SK-N-SH (cell line): ENCODE measurements around the gene FAIM2. TPM values are rescaled to one million over a fixed set of nuclear protein-coding genes. Genes with fewer than 3 reads are reported as not detected.

Source experiments
- CTCF ChIA-PET: fragments of 300-600, 350-600 bp; formaldehyde crosslinking; extraction: SDS; loops from one replicate; lab custom pipeline; 2021; lab: Yijun Ruan, JAX
- POLR2A ChIA-PET: fragments of 350-600 bp; sonication (Branson Sonifier 250); formaldehyde crosslinking; extraction: SDS; loops from one replicate; lab custom pipeline; 2020; ENCODE audit warnings: antibody characterized with exemption, inconsistent platforms; lab: Yijun Ruan, JAX
- DNase-seq: peaks from one replicate; pipeline ENCODE4 v3.0.0; 2012
- H2AFZ ChIP-seq: fragments of 200-600 bp; sonication (generic); 2 replicates; pipeline ENCODE4 v1.8.1; 2016; ENCODE audit warnings: antibody characterized with exemption, mild to moderate bottlenecking, low read depth
- H3F3A ChIP-seq: fragments of 200-600 bp; sonication (generic); replicated peaks from 2 replicates; pipeline ENCODE3; 2016; ENCODE audit warnings: antibody characterized with exemption, mild to moderate bottlenecking; ENCODE audit not compliant: insufficient read depth
- H3K27ac ChIP-seq, 2 experiments: fragments of 200-500 bp in 1 of 2; fragments of 200-600 bp in 1 of 2; sonication (Bioruptor generic) in 1 of 2; sonication (generic), shearing (Covaris generic) in 1 of 2; 2 replicates each; pipeline versions ENCODE4 v1.5.1 to v1.6.1; 2014 to 2016; ENCODE audit warnings: low read depth in 2 of 2, inconsistent platforms in 1 of 2, low read length in 1 of 2, mild to moderate bottlenecking in 1 of 2, mixed read lengths in 1 of 2
- H3K27me3 ChIP-seq: fragments of 200-600 bp; sonication (generic), shearing (Covaris generic); 2 replicates; pipeline ENCODE4 v1.6.1; 2016; ENCODE audit warnings: mixed run types; ENCODE audit not compliant: insufficient read depth
- H3K36me3 ChIP-seq, 2 experiments: fragments of 200-500 bp in 1 of 2; fragments of 200-600 bp in 1 of 2; sonication (Bioruptor generic) in 1 of 2; sonication (generic) in 1 of 2; replicated peaks in 1 of 2; 2 replicates each; pipeline versions ENCODE3 to v1.5.1; 2014 to 2016; ENCODE audit warnings: low read length in 1 of 2, mild to moderate bottlenecking in 1 of 2; ENCODE audit not compliant: insufficient read depth in 2 of 2, control insufficient read depth in 1 of 2
- H3K4me1 ChIP-seq, 2 experiments: fragments of 200-500 bp in 1 of 2; fragments of 200-600 bp in 1 of 2; sonication (Bioruptor generic) in 1 of 2; sonication (generic), shearing (Covaris generic) in 1 of 2; 2 replicates each; pipeline versions ENCODE4 v1.5.1 to v1.6.1; 2014 to 2016; ENCODE audit warnings: low read depth in 1 of 2, low read length in 1 of 2, mixed run types in 1 of 2; ENCODE audit not compliant: insufficient read depth in 2 of 2, control insufficient read depth in 1 of 2
- H3K4me2 ChIP-seq: fragments of 200-600 bp; sonication (generic), shearing (Covaris generic); 2 replicates; pipeline ENCODE4 v1.6.1; 2017; ENCODE audit warnings: mixed run types
- H3K4me3 ChIP-seq, 2 experiments: fragments of 200-500 bp in 1 of 2; fragments of 200-600 bp in 1 of 2; sonication (Bioruptor generic) in 1 of 2; sonication (generic), shearing (Covaris generic) in 1 of 2; 2 replicates each; pipeline versions ENCODE4 v1.5.1 to v1.8.1; 2014 to 2016; ENCODE audit warnings: low read depth in 2 of 2, inconsistent platforms in 1 of 2, low read length in 1 of 2, mild to moderate bottlenecking in 1 of 2, mixed read lengths in 1 of 2, moderate library complexity in 1 of 2
- H3K79me2 ChIP-seq: fragments of 200-600 bp; sonication (generic); 2 replicates; pipeline ENCODE4 v1.8.1; 2017; ENCODE audit warnings: mild to moderate bottlenecking; ENCODE audit not compliant: insufficient read depth
- H3K9ac ChIP-seq: fragments of 200-600 bp; sonication (generic); 2 replicates; pipeline ENCODE4 v1.6.1; 2017; ENCODE audit warnings: mixed run types
- H3K9me2 ChIP-seq: fragments of 200-600 bp; sonication (generic); 2 replicates; pipeline ENCODE4 v1.6.1; 2017; ENCODE audit warnings: mixed run types
- H3K9me3 ChIP-seq: fragments of 200-600 bp; sonication (generic); 2 replicates; pipeline ENCODE4 v1.6.1; 2017; ENCODE audit warnings: mixed run types, mild to moderate bottlenecking, moderate library complexity
- H4K20me1 ChIP-seq: fragments of 200-600 bp; sonication (generic); 2 replicates; pipeline ENCODE4 v1.6.1; 2017; ENCODE audit warnings: mild to moderate bottlenecking, mixed run types; ENCODE audit not compliant: insufficient read depth
- ELF1 ChIP-seq: IDR thresholded peaks from 2 replicates; pipeline ENCODE4 v1.4.0; 2012
- EP300 ChIP-seq, 2 experiments: IDR thresholded peaks; 2 replicates each; pipeline versions ENCODE4 v1.4.0 to v1.6.1; 2012; ENCODE audit warnings: borderline replicate concordance in 1 of 2, low read depth in 1 of 2, low read length in 1 of 2
- EZH2phosphoT487 ChIP-seq: fragments of 200-600 bp; sonication (generic); IDR thresholded peaks from 2 replicates; pipeline ENCODE4 v1.6.1; 2017; ENCODE audit warnings: low read depth, mixed run types, mild to moderate bottlenecking, antibody characterized with exemption, moderate library complexity, borderline replicate concordance
- FOXJ3 ChIP-seq: sonication (generic); formaldehyde crosslinking; IDR thresholded peaks from 2 replicates; pipeline ENCODE4 v1.5.1; 2020; ENCODE audit warnings: mild to moderate bottlenecking, missing genetic modification reagents
- GATA2 ChIP-seq: sonication (generic); formaldehyde crosslinking; IDR thresholded peaks from 2 replicates; pipeline ENCODE4 v1.5.0; 2020; ENCODE audit warnings: mild to moderate bottlenecking, missing genetic modification reagents
- IRF3 ChIP-seq: fragments of 150-350 bp; IDR thresholded peaks from 2 replicates; pipeline ENCODE4 v1.6.1; 2016; ENCODE audit warnings: mild to moderate bottlenecking, low read depth, low read length
- NFIC ChIP-seq: IDR thresholded peaks from 2 replicates; pipeline ENCODE4 v1.4.0; 2012; ENCODE audit warnings: borderline replicate concordance
- POLR2AphosphoS5 ChIP-seq: IDR thresholded peaks from 2 replicates; pipeline ENCODE4 v1.6.1; 2012; ENCODE audit warnings: low read depth, low read length
- RXRA ChIP-seq: IDR thresholded peaks from 2 replicates; pipeline ENCODE4 v1.4.0; 2012; ENCODE audit warnings: low read depth, mild to moderate bottlenecking, borderline replicate concordance
- SIN3A ChIP-seq: IDR thresholded peaks from 2 replicates; pipeline ENCODE4 v1.6.1; 2012; ENCODE audit warnings: low read depth, mild to moderate bottlenecking, low read length, moderate library complexity, borderline replicate concordance
- SMC3 ChIP-seq: IDR thresholded peaks from 2 replicates; pipeline ENCODE4 v1.6.1; 2012; ENCODE audit warnings: low read depth, low read length, improper control_type of control experiment
- TCF12 ChIP-seq: IDR thresholded peaks from 2 replicates; pipeline ENCODE4 v1.4.0; 2012
- USF2 ChIP-seq: fragments of 150-350 bp; IDR thresholded peaks from 2 replicates; pipeline ENCODE4 v1.6.1; 2017; ENCODE audit warnings: antibody characterized with exemption, low read length, low read depth, borderline replicate concordance
- YY1 ChIP-seq: IDR thresholded peaks from 2 replicates; pipeline ENCODE4 v1.4.0; 2012; ENCODE audit warnings: low read depth, mild to moderate bottlenecking
- ZBTB33 ChIP-seq: IDR thresholded peaks from 2 replicates; pipeline ENCODE4 v1.4.0; 2012; ENCODE audit warnings: low read depth, borderline replicate concordance
- WGBS: methylation state at CpG from one replicate; pipeline ENCODE4 v1.1.6; 2017; ENCODE audit warnings: low lambda C conversion rate; 5-methylcytosine and 5-hydroxymethylcytosine counted together
- polyA plus RNA-seq, 3 experiments: library from polyadenylated mRNA; depleted of rRNA; stranded (reverse); fragments of >200 nt; gene quantifications; 2 replicates each; pipeline ENCODE4 v1.2.3, GENCODE V29; 2012
- TF ChIP-seq, protein P1 (sequence below): IDR thresholded peaks from 2 replicates; pipeline ENCODE4 v1.4.0; 2012; ENCODE audit warnings: low read depth, borderline replicate concordance

The FAIM2 gene
- polyA plus RNA-seq, 1 of the 3 experiments (the other 2 are of a cell fraction) = 11.3 TPM

- H3K79me2 ChIP-seq = no peaks in the 10 kb centered on the region
- no peak for TF ChIP-seq ZBTB33
- no peaks in the 10 kb centered on the region for H3K9me2 ChIP-seq
- ChIA-PET POLR2A (interaction anchor here (1.4 kb wide), 1 partner anchor 11 kb away, joined by 3 read pairs; the partner anchor contains the start of gene FAIM2), CTCF (interaction anchor here (0.9 to 2.0 kb wide), 7 partner anchors 13 to 177 kb away, joined by 3 to 10 read pairs (median 6); no protein-coding TSS in a partner anchor)
- no peaks in the 10 kb centered on the region for H4K20me1 ChIP-seq
- WGBS = 59% methylated on average over 3 of the region's 3 CpGs
- DNase-seq = no peak
- no peak overlapping the region for H3K4me3 ChIP-seq
- H3K27ac ChIP-seq = no peak overlapping the region
- H3F3A ChIP-seq = no peaks in the 10 kb centered on the region
- H3K4me1 ChIP-seq = peaks cover 5 to 28% of the 10 kb centered on the region in 2 experiments; a peak in 1 of 4 replicates
- H3K36me3 ChIP-seq = no peaks in the 10 kb centered on the region
- H3K4me2 ChIP-seq = no peak overlapping the region
- no peaks in the 10 kb centered on the region for H3K9me3 ChIP-seq
- H2AFZ ChIP-seq = no peak overlapping the region
- no peak overlapping the region for H3K9ac ChIP-seq
- H3K27me3 ChIP-seq = no peaks in the 10 kb centered on the region
Observed at GRCh38 chr12:49892732-49893317, 10.9 kb downstream of the FAIM2 start.

DNA sequence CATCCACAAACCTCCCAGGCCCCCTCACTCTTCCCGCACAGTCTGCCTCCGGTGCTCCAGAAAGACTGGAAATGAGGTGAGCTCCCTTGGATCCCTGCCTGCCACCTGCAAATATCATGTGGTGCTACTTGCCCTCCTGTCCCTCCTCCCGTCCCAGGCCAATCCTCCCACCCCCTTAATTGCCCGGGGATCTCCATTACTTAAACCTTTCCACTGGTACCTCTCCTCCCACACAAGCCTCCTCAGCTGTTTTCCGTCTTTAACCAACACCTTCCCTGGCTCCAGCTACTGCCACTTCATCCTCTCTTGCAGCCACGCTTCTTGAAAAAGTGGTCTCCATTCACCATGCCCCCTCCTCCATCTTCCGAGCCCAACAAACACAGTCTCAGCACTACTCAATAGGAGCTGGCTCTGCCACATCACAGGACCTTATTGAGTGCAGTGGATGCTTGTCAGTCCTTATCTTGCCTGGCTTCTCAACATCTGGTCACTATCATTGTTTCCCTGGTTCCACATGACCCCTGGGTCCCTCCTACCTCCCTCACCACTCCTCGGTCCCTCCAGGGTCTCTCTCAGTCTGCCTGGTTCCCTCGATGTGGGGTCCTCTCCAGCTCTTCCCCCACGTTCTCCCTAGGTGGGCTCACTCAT, 11.5 kb downstream of the FAIM2 start:
- DNase-seq = peak; percentile 79

GRCh38 chr12:49891476-49891875, 12.2 kb downstream of the FAIM2 start:
- no peak for DNase-seq
- Histone ChIP-seq H3K4me3 (no peak overlapping the region), H3K79me2 (no peaks in the 10 kb centered on the region), H4K20me1 (no peaks in the 10 kb centered on the region), H2AFZ (no peak overlapping the region), H3K9me2 (no peaks in the 10 kb centered on the region), H3F3A (no peaks in the 10 kb centered on the region), H3K4me1 (peaks cover 5 to 28% of the 10 kb centered on the region in 2 experiments; a peak in 1 of 4 replicates), H3K9me3 (no peaks in the 10 kb centered on the region), H3K27me3 (no peaks in the 10 kb centered on the region), H3K36me3 (no peaks in the 10 kb centered on the region), H3K4me2 (no peak overlapping the region), H3K27ac (no peak overlapping the region), H3K9ac (no peak overlapping the region)
- POLR2A ChIA-PET = interaction anchor here (1.2 to 1.4 kb wide), 2 partner anchors 9 to 13 kb away, joined by 3 read pairs; partner anchors contain the start of gene FAIM2
- CTCF ChIA-PET = interaction anchor here (1.0 to 2.0 kb wide), 5 partner anchors 8 to 150 kb away, joined by 3 to 10 read pairs (median 6); partner anchors contain the start of gene TMBIM6
- 77% methylated on average over 6 of the region's 6 CpGs for WGBS
- TF ChIP-seq YY1 = no peak
- TF ChIP-seq SIN3A = no peak
- TF ChIP-seq USF2 = no peak
- no peak for TF ChIP-seq SMC3
- no peak for TF ChIP-seq POLR2AphosphoS5
- TF ChIP-seq, protein P1, sequence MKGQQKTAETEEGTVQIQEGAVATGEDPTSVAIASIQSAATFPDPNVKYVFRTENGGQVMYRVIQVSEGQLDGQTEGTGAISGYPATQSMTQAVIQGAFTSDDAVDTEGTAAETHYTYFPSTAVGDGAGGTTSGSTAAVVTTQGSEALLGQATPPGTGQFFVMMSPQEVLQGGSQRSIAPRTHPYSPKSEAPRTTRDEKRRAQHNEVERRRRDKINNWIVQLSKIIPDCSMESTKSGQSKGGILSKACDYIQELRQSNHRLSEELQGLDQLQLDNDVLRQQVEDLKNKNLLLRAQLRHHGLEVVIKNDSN = no peak
- no peak for TF ChIP-seq FOXJ3 (CRISPR knock-in tag)
- TF ChIP-seq EZH2phosphoT487 = no peak
- no peak for TF ChIP-seq IRF3
- TF ChIP-seq RXRA = no peak
- no peak for TF ChIP-seq TCF12

More for the DNA sequence above, 11.5 kb downstream of the FAIM2 start:
- Histone ChIP-seq H2AFZ (no peak overlapping the region), H3K9me3 (no peaks in the 10 kb centered on the region), H4K20me1 (no peaks in the 10 kb centered on the region), H3K9me2 (no peaks in the 10 kb centered on the region), H3K27ac (no peak overlapping the region), H3K4me1 (peaks cover 5 to 28% of the 10 kb centered on the region in 2 experiments; a peak in 1 of 4 replicates), H3K4me3 (no peak overlapping the region), H3K27me3 (no peaks in the 10 kb centered on the region), H3K4me2 (no peak overlapping the region), H3F3A (no peaks in the 10 kb centered on the region), H3K79me2 (no peaks in the 10 kb centered on the region), H3K36me3 (no peaks in the 10 kb centered on the region), H3K9ac (no peak overlapping the region)
- ChIA-PET CTCF (interaction anchor here (0.9 to 2.0 kb wide), 9 partner anchors 9 to 178 kb away, joined by 3 to 10 read pairs (median 5); partner anchors contain the start of gene TMBIM6), POLR2A (interaction anchor here (1.2 to 1.4 kb wide), 2 partner anchors 10 to 12 kb away, joined by 3 read pairs; partner anchors contain the start of gene FAIM2)
- 67% methylated on average over 10 of the region's 10 CpGs for WGBS
- TF ChIP-seq GATA2 (peak; percentile 81), NFIC (no peak), EP300 (IDR thresholded peaks at IDR 0.05; ENCODE audit: borderline replicate concordance in 1 of 2, low read depth in 1 of 2, low read length in 1 of 2) (peak in 1 of 2 experiments; percentile 63; a peak in 2 of 4 replicates), ELF1 (no peak), SIN3A (no peak)
